Measurements from ENCODE around the gene BST2.

BST2 gene

GRCh38 chr19:17405250-17406045, at the start of gene BST2:
Gene BST2 (minus strand): TSS chr19:17405630. CDS start chr19:17405575, 55 bp downstream.
- DNase-seq (ENCODE audit: low read depth in 2 of 2, low spot score in 1 of 2): no peak

- no peak for DNase-seq (ENCODE audit: low read depth in 2 of 2, low spot score in 1 of 2)
These were observed 49.2 kb upstream of the BST2 start for GRCh38 chr19:17454576-17455071.

GRCh38 chr19:17451820-17452219, 46.4 kb upstream of the BST2 start:
- no peak for DNase-seq (ENCODE audit: low read depth in 2 of 2, low spot score in 1 of 2)

- peak in 1 of 2 donors; percentile 8 for DNase-seq (ENCODE audit: low read depth in 2 of 2, low spot score in 1 of 2)
These were observed 45.0 kb upstream of the BST2 start for GRCh38 chr19:17450264-17451075.

GRCh38 chr19:17448131-17448967, 42.9 kb upstream of the BST2 start, which contains the start of gene TMEM221:
Gene TMEM221 (minus strand): TSS chr19:17448668. CDS start chr19:17448462, 206 bp downstream.
- peak in 1 of 2 donors; percentile 21 for DNase-seq (ENCODE audit: low read depth in 2 of 2, low spot score in 1 of 2)

- DNase-seq (ENCODE audit: low read depth in 2 of 2, low spot score in 1 of 2): no peak
These were observed 42.3 kb upstream of the BST2 start for GRCh38 chr19:17447704-17448130.

- DNase-seq (ENCODE audit: low read depth in 2 of 2, low spot score in 1 of 2): no peak
These were observed 40.2 kb upstream of the BST2 start for GRCh38 chr19:17445526-17446165.

- DNase-seq (ENCODE audit: low read depth in 2 of 2, low spot score in 1 of 2): no peak
These were observed 36.0 kb upstream of the BST2 start for GRCh38 chr19:17441241-17442021.

GRCh38 chr19:17436874-17437267, 31.4 kb upstream of the BST2 start:
- DNase-seq (ENCODE audit: low read depth in 2 of 2, low spot score in 1 of 2): no peak

GRCh38 chr19:17436094-17436873, 30.9 kb upstream of the BST2 start:
- no peak for DNase-seq (ENCODE audit: low read depth in 2 of 2, low spot score in 1 of 2)

GRCh38 chr19:17435218-17435617, 29.8 kb upstream of the BST2 start:
- no peak for DNase-seq (ENCODE audit: low read depth in 2 of 2, low spot score in 1 of 2)

- no peak for DNase-seq (ENCODE audit: low read depth in 2 of 2, low spot score in 1 of 2)
These were observed 26.0 kb upstream of the BST2 start for GRCh38 chr19:17431417-17431816.

GRCh38 chr19:17429641-17430113, 24.2 kb upstream of the BST2 start:
- no peak for DNase-seq (ENCODE audit: low read depth in 2 of 2, low spot score in 1 of 2)

- DNase-seq (ENCODE audit: low read depth in 2 of 2, low spot score in 1 of 2): no peak
These were observed 19.4 kb upstream of the BST2 start for GRCh38 chr19:17424743-17425365.

GRCh38 chr19:17423429-17424208, 18.2 kb upstream of the BST2 start:
- DNase-seq (ENCODE audit: low read depth in 2 of 2, low spot score in 1 of 2): no peak

GRCh38 chr19:17421942-17422341, 16.5 kb upstream of the BST2 start:
- no peak for DNase-seq (ENCODE audit: low read depth in 2 of 2, low spot score in 1 of 2)

- no peak for DNase-seq (ENCODE audit: low read depth in 2 of 2, low spot score in 1 of 2)
These were observed 15.1 kb upstream of the BST2 start for GRCh38 chr19:17420475-17420924.
